ENCODE results near the gene ZSCAN2.

GRCh38 chr15:84606653-84607120 is 5.9 kb downstream of the ZSCAN2 start:
- no peak for TF ChIP-seq CTCF (conservative IDR thresholded peaks at IDR 0.05; ENCODE audit: low read depth, low read length)
- TF ChIP-seq MXI1 (IDR thresholded peaks at IDR 0.05; ENCODE audit: borderline replicate concordance, low read depth, low read length), result no peak
- no peak for TF ChIP-seq POLR2A (IDR thresholded peaks at IDR 0.05; ENCODE audit: low read depth, low read length)
- TF ChIP-seq RFX5 (IDR thresholded peaks at IDR 0.05; ENCODE audit: low read depth, low read length), result no peak
- TF ChIP-seq RAD21 (IDR thresholded peaks at IDR 0.05; ENCODE audit: low read length), result no peak
- TF ChIP-seq USF2 (IDR thresholded peaks at IDR 0.05; ENCODE audit: low read depth, low read length), result no peak
- TF ChIP-seq ELK1 (IDR thresholded peaks at IDR 0.05; ENCODE audit: borderline replicate concordance, low read depth, low read length), result no peak
- TF ChIP-seq SMC3 (IDR thresholded peaks at IDR 0.05; ENCODE audit: low read depth, low read length), result no peak
- TF ChIP-seq CEBPB (IDR thresholded peaks at IDR 0.05; ENCODE audit: low read depth, low read length), result no peak

Measured in IMR-90 (cell line).